ENCODE data around the gene ZNF248.
"Not testable (repeated sequence)": the region's sequence is repeated elsewhere in the genome, so short reads cannot be mapped to it uniquely, and the experiment has no call there.

Gene ZNF248

GRCh38 chr10:37857287-37858211 is at the start of gene ZNF248:
Gene ZNF248, minus strand, starts transcription at chr10:37857610. Its CDS starts 1,300 bp downstream, at chr10:37856310.
- DNase-seq, result peak; percentile 98

- DNase-seq, result no peak
Measured at GRCh38 chr10:37906382-37906781, 49.0 kb upstream of the ZNF248 start.

GRCh38 chr10:37896436-37896835 is 39.0 kb upstream of the ZNF248 start:
- DNase-seq, result no peak

- DNase-seq, result no peak
Measured at GRCh38 chr10:37895674-37896073, 38.3 kb upstream of the ZNF248 start.

GRCh38 chr10:37885850-37886249 is 28.4 kb upstream of the ZNF248 start:
- DNase-seq, result no peak

GRCh38 chr10:37872955-37873354 is 15.5 kb upstream of the ZNF248 start:
- no peak for DNase-seq

- no peak for DNase-seq
Measured at GRCh38 chr10:37872283-37872682, 14.9 kb upstream of the ZNF248 start.

GRCh38 chr10:37871568-37872251 is 14.3 kb upstream of the ZNF248 start:
- no peak for DNase-seq

- DNase-seq, result no peak
Measured at GRCh38 chr10:37871143-37871542, 13.7 kb upstream of the ZNF248 start.

GRCh38 chr10:37868796-37869195 is 11.4 kb upstream of the ZNF248 start:
- no peak for DNase-seq

- no peak for DNase-seq
Measured at GRCh38 chr10:37865957-37866803, 8.8 kb upstream of the ZNF248 start.

- no peak for DNase-seq
Measured at GRCh38 chr10:37865264-37865663, 7.9 kb upstream of the ZNF248 start.

GRCh38 chr10:37860494-37861190 is 3.2 kb upstream of the ZNF248 start:
- no peak for DNase-seq

GRCh38 chr10:37859270-37859669 is 1.9 kb upstream of the ZNF248 start:
- DNase-seq, result not testable (repeated sequence)

- DNase-seq, result peak; percentile 75
Measured at GRCh38 chr10:37856881-37857286, 526 bp downstream of the ZNF248 start.

- DNase-seq, result no peak
Measured at GRCh38 chr10:37855636-37856035, 1.8 kb downstream of the ZNF248 start.

- no peak for DNase-seq
Measured at GRCh38 chr10:37854626-37855025, 2.8 kb downstream of the ZNF248 start.

- no peak for DNase-seq
Measured at GRCh38 chr10:37844644-37845043, 12.8 kb downstream of the ZNF248 start.

GRCh38 chr10:37839243-37839642 is 18.2 kb downstream of the ZNF248 start:
- no peak for DNase-seq

GRCh38 chr10:37831495-37832333 is 25.7 kb downstream of the ZNF248 start:
- DNase-seq, result peak; percentile 1

GRCh38 chr10:37826806-37827205 is 30.6 kb downstream of the ZNF248 start:
- DNase-seq, result no peak

- DNase-seq, result no peak
Measured at GRCh38 chr10:37821237-37821636, 36.2 kb downstream of the ZNF248 start.
